H1 (cell line): ENCODE measurements around the gene DISP3. TPM values are rescaled to one million over a fixed set of nuclear protein-coding genes. Genes with fewer than 3 reads are reported as not detected.

ENCODE experiments used
- CTCF ChIA-PET: fragments of 300-600 bp; sonication (Branson Sonifier 250); formaldehyde crosslinking; loops from one replicate; lab custom pipeline; 2021; ENCODE audit not compliant: partially characterized antibody; lab: Charles Lee
- POLR2A ChIA-PET: fragments of 300-600 bp; sonication (Branson Sonifier 250); formaldehyde crosslinking; loops from one replicate; lab custom pipeline; 2021; ENCODE audit warnings: inconsistent platforms; ENCODE audit not compliant: partially characterized antibody; lab: Charles Lee
- DNase-seq, 2 experiments: peaks; one replicate each; pipeline versions ENCODE4 v3.0.0 to v3.0.0-alpha.2; 2010 to 2022; ENCODE audit warnings: low spot score in 2 of 2, low read depth in 1 of 2, mixed read lengths in 1 of 2
- FAIRE-seq: peaks from 2 replicates; lab custom pipeline; 2011; peaks lifted over from hg19 to GRCh38; lab: Jason Lieb, UNC
- H2AFZ ChIP-seq: 2 replicates; pipeline ENCODE4 v1.8.1; 2012; ENCODE audit warnings: low read length, inconsistent platforms
- H2AK5ac ChIP-seq: 2 replicates; pipeline ENCODE4 v1.6.1; 2013; ENCODE audit warnings: low read depth, low read length
- H2BK120ac ChIP-seq: replicated peaks from 2 replicates; pipeline ENCODE3; 2013; ENCODE audit warnings: low read depth, low read length, inconsistent platforms
- H2BK12ac ChIP-seq: 2 replicates; pipeline ENCODE4 v1.6.1; 2013; ENCODE audit warnings: low read depth, low read length
- H2BK15ac ChIP-seq: 2 replicates; pipeline ENCODE4 v1.6.1; 2013; ENCODE audit warnings: low read length
- H2BK20ac ChIP-seq: 2 replicates; pipeline ENCODE4 v1.6.1; 2013; ENCODE audit warnings: low read length
- H2BK5ac ChIP-seq: 2 replicates; pipeline ENCODE4 v1.6.1; 2013; ENCODE audit warnings: low read depth, low read length
- H3K14ac ChIP-seq: 2 replicates; pipeline ENCODE4 v1.6.1; 2013; ENCODE audit warnings: inconsistent platforms; ENCODE audit not compliant: insufficient read length
- H3K18ac ChIP-seq: 2 replicates; pipeline ENCODE4 v1.6.1; 2013; ENCODE audit warnings: low read length; ENCODE audit errors: extremely low read depth
- H3K23ac ChIP-seq: 2 replicates; pipeline ENCODE4 v1.6.1; 2013; ENCODE audit warnings: inconsistent platforms; ENCODE audit not compliant: insufficient read length
- H3K23me2 ChIP-seq: 2 replicates; pipeline ENCODE4 v1.6.1; 2013; ENCODE audit warnings: low read depth, low read length
- H3K27ac ChIP-seq: 2 replicates; pipeline ENCODE4 v1.6.1; 2011; ENCODE audit warnings: low read depth, low read length, inconsistent platforms
- H3K27me3 ChIP-seq, 4 experiments: replicated peaks in 1 of 4; 1 replicate in 1 of 4; 2 replicates in 3 of 4; pipeline versions ENCODE4 v1.6.1 to v1.8.1; 2011 to 2013; ENCODE audit warnings: low read length in 3 of 4, mild to moderate bottlenecking in 3 of 4, inconsistent platforms in 2 of 4, mixed read lengths in 2 of 4, moderate library complexity in 1 of 4; ENCODE audit not compliant: control insufficient read depth in 3 of 4, insufficient read depth in 3 of 4; ENCODE audit errors: extremely low read depth in 1 of 4
- H3K36me3 ChIP-seq, 4 experiments: 2 replicates each; pipeline versions ENCODE4 v1.6.1 to v1.8.1; 2011 to 2013; ENCODE audit warnings: mild to moderate bottlenecking in 4 of 4, low read length in 3 of 4, moderate library complexity in 2 of 4, control low read depth in 1 of 4, inconsistent platforms in 1 of 4; ENCODE audit not compliant: insufficient read depth in 4 of 4, control insufficient read depth in 2 of 4
- H3K4ac ChIP-seq: replicated peaks from 2 replicates; pipeline ENCODE3; 2013; ENCODE audit warnings: low read length, low read depth, mixed read lengths, inconsistent platforms; ENCODE audit not compliant: insufficient read length
- H3K4me1 ChIP-seq, 4 experiments: replicated peaks in 1 of 4; 1 replicate in 1 of 4; 2 replicates in 3 of 4; pipeline versions ENCODE4 v1.6.1 to v1.8.1; 2011 to 2013; ENCODE audit warnings: low read length in 3 of 4, inconsistent platforms in 2 of 4, mixed read lengths in 1 of 4; ENCODE audit not compliant: insufficient read depth in 4 of 4, control insufficient read depth in 3 of 4
- H3K4me2 ChIP-seq, 2 experiments: 2 replicates each; pipeline versions ENCODE4 v1.6.1 to v1.8.1; 2011 to 2013; ENCODE audit warnings: low read depth in 2 of 2, low read length in 2 of 2, control low read depth in 1 of 2, inconsistent platforms in 1 of 2, mild to moderate bottlenecking in 1 of 2; ENCODE audit not compliant: insufficient read depth in 1 of 2
- H3K4me3 ChIP-seq, 4 experiments: fragments of 200-600, 300-600 bp in 1 of 4; sonication (generic), shearing (Covaris generic), sonication (Bioruptor Twin) in 1 of 4; 2 replicates each; pipeline versions ENCODE4 v1.5.1 to v1.8.1; 2011 to 2016; ENCODE audit warnings: low read length in 4 of 4, low read depth in 3 of 4, control low read depth in 2 of 4, inconsistent platforms in 2 of 4, mild to moderate bottlenecking in 2 of 4, mixed read lengths in 1 of 4, moderate library complexity in 1 of 4; ENCODE audit not compliant: insufficient read depth in 2 of 4; ENCODE audit errors: extremely low read depth in 1 of 4
- H3K56ac ChIP-seq: replicated peaks from 2 replicates; pipeline ENCODE3; 2013; ENCODE audit warnings: low read depth, mild to moderate bottlenecking, mixed read lengths, low read length, inconsistent platforms; ENCODE audit not compliant: insufficient read length
- H3K79me1 ChIP-seq: 2 replicates; pipeline ENCODE4 v1.6.1; 2013; ENCODE audit warnings: low read depth, low read length, control low read depth
- H3K79me2 ChIP-seq, 2 experiments: 2 replicates each; pipeline versions ENCODE4 v1.6.1 to v1.8.1; 2012 to 2013; ENCODE audit warnings: low read length in 2 of 2, mild to moderate bottlenecking in 2 of 2, inconsistent platforms in 1 of 2; ENCODE audit not compliant: insufficient read depth in 2 of 2, control insufficient read depth in 1 of 2
- H3K9ac ChIP-seq, 4 experiments: replicated peaks in 1 of 4; 1 replicate in 1 of 4; 2 replicates in 3 of 4; pipeline versions ENCODE4 v1.6.1 to v1.8.1; 2011 to 2013; ENCODE audit warnings: low read depth in 3 of 4, low read length in 3 of 4, control low read depth in 2 of 4, mild to moderate bottlenecking in 2 of 4, moderate library complexity in 2 of 4, inconsistent platforms in 1 of 4; ENCODE audit errors: extremely low read depth in 1 of 4
- H3K9me3 ChIP-seq, 2 experiments: 2 replicates each; pipeline versions ENCODE4 v1.6.1 to v1.8.1; 2012 to 2013; ENCODE audit warnings: mild to moderate bottlenecking in 2 of 2, moderate library complexity in 2 of 2, control low read depth in 1 of 2, inconsistent platforms in 1 of 2, low read depth in 1 of 2, low read length in 1 of 2, mixed read lengths in 1 of 2; ENCODE audit not compliant: insufficient read depth in 2 of 2
- H4K20me1 ChIP-seq, 2 experiments: replicated peaks in 1 of 2; 2 replicates each; pipeline versions ENCODE3 to v1.8.1; 2011 to 2013; ENCODE audit warnings: inconsistent platforms in 2 of 2, low read length in 2 of 2, mild to moderate bottlenecking in 1 of 2; ENCODE audit not compliant: insufficient read depth in 2 of 2, control insufficient read depth in 1 of 2
- H4K5ac ChIP-seq: 2 replicates; pipeline ENCODE4 v1.6.1; 2013; ENCODE audit warnings: low read length, low read depth, mixed read lengths, inconsistent platforms; ENCODE audit not compliant: insufficient read length
- H4K8ac ChIP-seq: 2 replicates; pipeline ENCODE4 v1.8.0; 2013; ENCODE audit warnings: mild to moderate bottlenecking, moderate library complexity, low read length, inconsistent platforms; ENCODE audit not compliant: insufficient read depth; ENCODE audit errors: extremely low read depth
- H4K91ac ChIP-seq: replicated peaks from 2 replicates; pipeline ENCODE3; 2013; ENCODE audit warnings: low read length, mixed read lengths, inconsistent platforms; ENCODE audit not compliant: insufficient read length
- ATF2 ChIP-seq: IDR thresholded peaks from 2 replicates; pipeline ENCODE4 v1.6.1; 2012; ENCODE audit warnings: low read length, inconsistent platforms
- KDM1A ChIP-seq: fragments of 200-600, 300-600 bp; sonication (generic); IDR thresholded peaks from 2 replicates; pipeline ENCODE4 v1.7.1; 2016; ENCODE audit warnings: mild to moderate bottlenecking, low read length, borderline replicate concordance
- WGBS, 2 experiments: shearing (Covaris generic) in 1 of 2; methylation state at CpG; one replicate each; pipeline versions ENCODE4 v1.1.6 to v1.1.7; 2013 to 2015; ENCODE audit warnings: low lambda C conversion rate in 2 of 2, mixed read lengths in 2 of 2, inconsistent platforms in 1 of 2, low coverage in 1 of 2, missing lambda C conversion rate in 1 of 2; ENCODE audit not compliant: insufficient replicate concordance in 2 of 2, insufficient coverage in 1 of 2, insufficient read length in 1 of 2; ENCODE audit errors: extremely low coverage in 1 of 2, missing lambda C conversion rate in 1 of 2; 5-methylcytosine and 5-hydroxymethylcytosine counted together
- polyA plus RNA-seq, 7 experiments: library from polyadenylated mRNA; depleted of rRNA in 3 of 7; stranded (reverse) in 5 of 7; unstranded in 2 of 7; fragments of >200 nt in 5 of 7; fragments of 200-250 nt in 2 of 7; gene quantifications; 1 replicate in 5 of 7; 2 replicates in 1 of 7; 4 replicates in 1 of 7; pipeline versions ENCODE4 v1.2.1 to v1.2.3, GENCODE V29; 2011 to 2013; ENCODE audit warnings: missing spikeins in 2 of 7, mixed read lengths in 2 of 7
- total RNA-seq: library from RNA; stranded (reverse); fragmentation: NEBNext Ultra II Directional; extraction: Animal tissue kit (Norgen Biotek cat#: 25700); gene quantifications from 2 replicates; pipeline ENCODE4 v1.2.1, GENCODE V29; 2021

Gene DISP3
- total and polyA plus RNA-seq, 2 of the 8 experiments (the other 6 are each of a cell fraction or from before 2014, with no cell fraction given) = 3.4 to 4.6 TPM

DNA sequence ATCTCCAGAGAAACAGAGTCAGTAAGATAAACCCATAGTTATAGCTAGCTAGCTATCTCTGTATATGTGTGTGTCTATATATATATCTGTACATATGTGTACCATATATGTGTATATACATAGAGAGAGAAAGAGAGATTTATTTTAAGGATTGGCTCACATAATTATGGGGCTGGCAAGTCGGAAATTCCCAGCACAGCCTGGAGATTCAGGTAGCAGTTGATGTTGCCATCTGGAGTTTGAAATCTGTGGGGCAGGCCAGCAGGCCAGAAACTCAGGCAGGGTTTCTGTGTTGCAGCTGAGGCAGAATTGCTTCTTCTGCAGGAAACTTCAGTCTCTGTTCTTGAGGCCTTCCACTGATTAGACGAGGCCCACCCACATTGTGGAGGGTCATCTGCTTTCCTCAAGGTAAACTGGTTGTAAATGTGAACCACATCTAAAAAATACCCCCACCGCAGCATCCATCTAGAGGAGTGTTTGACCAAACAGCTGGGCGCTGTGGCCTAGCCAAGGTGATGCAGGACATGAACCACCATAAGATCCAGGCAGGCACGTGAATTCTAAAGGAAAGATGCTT is 94.2 kb downstream of the DISP3 start:
- FAIRE-seq (no peak), DNase-seq (no peak)
- H3K27ac ChIP-seq = no peak overlapping the region
- H2BK12ac ChIP-seq = no peak overlapping the region
- H4K91ac ChIP-seq = no peak overlapping the region
- ChIA-PET CTCF (interaction anchor here (0.7 to 5.8 kb wide), 25 partner anchors 9 to 215 kb away, joined by 3 to 50 read pairs (median 8); no protein-coding TSS in a partner anchor), POLR2A (interaction anchor here (0.9 to 1.6 kb wide), 2 partner anchors 9 to 94 kb away, joined by 3 read pairs; partner anchors contain the start of gene DISP3)
- H4K8ac ChIP-seq = no peak overlapping the region
- H3K4me3 ChIP-seq = no peak overlapping the region
- H3K23ac ChIP-seq = no peak overlapping the region
- WGBS, 2 experiments = 83% methylated on average over 5 of the region's 5 CpGs; no CpG with 5 or more reads in 1 of the 2 experiments
- H2BK5ac ChIP-seq = no peak overlapping the region
- no peaks in the 10 kb centered on the region for H3K79me2 ChIP-seq
- H2AK5ac ChIP-seq = no peak overlapping the region
- H3K18ac ChIP-seq = no peak overlapping the region
- no peak overlapping the region for H3K4ac ChIP-seq
- H3K4me2 ChIP-seq = no peak overlapping the region
- no peak overlapping the region for H2BK120ac ChIP-seq
- TF ChIP-seq KDM1A = peak; percentile 62; the same call in 1 of the 2 replicates
- TF ChIP-seq ATF2 = no peak
- H3K4me1 ChIP-seq = no peaks in the 10 kb centered on the region
- no peak overlapping the region for H2BK15ac ChIP-seq
- no peak overlapping the region for H3K56ac ChIP-seq
- H3K23me2 ChIP-seq = no peaks in the 10 kb centered on the region; the same call in 1 of the 2 replicates
- no peak overlapping the region for H3K9ac ChIP-seq
- H3K36me3 ChIP-seq = no peaks in the 10 kb centered on the region
- H3K79me1 ChIP-seq = no peaks in the 10 kb centered on the region
- H4K5ac ChIP-seq = no peak overlapping the region
- H3K27me3 ChIP-seq = no peaks in the 10 kb centered on the region
- H3K9me3 ChIP-seq = no peaks in the 10 kb centered on the region
- H3K14ac ChIP-seq = no peak overlapping the region
- H2AFZ ChIP-seq = no peak overlapping the region
- H4K20me1 ChIP-seq = no peaks in the 10 kb centered on the region
- H2BK20ac ChIP-seq = no peak overlapping the region
